ENCODE data around the gene GHRL.

The GHRL gene

GRCh38 chr3:10292505-10293419 is at the start of gene GHRL:
GHRL (minus strand) TSS chr3:10292947; CDS start chr3:10290180, 2,767 bp downstream.
- DNase-seq = no peak

DNA sequence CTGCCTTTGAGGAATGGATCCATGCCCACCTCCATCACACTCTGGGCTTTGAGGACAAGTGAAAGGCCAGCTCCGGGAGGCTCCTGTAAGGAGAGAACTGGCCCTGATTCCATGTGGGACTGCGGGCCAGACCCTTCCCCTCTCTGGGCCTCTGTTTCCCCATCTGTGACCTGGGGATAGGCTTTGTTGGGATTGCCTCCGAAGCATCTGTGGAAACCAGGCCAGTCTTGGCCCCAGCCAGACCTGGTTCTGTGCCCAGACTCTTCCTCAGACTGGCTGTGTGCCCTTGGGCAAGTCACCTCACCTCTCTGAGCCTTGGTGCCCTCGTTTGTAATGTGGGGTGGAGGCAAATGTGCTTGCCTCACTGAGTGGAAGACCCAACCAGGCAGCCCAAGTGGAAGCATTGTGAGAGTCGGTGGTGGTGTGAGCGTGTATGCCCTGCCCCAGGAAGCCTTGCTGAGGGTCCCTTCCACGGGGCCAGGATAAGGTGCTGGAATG is 49.2 kb upstream of the GHRL start:
- DNase-seq = no peak

- no peak for DNase-seq
Measured at GRCh38 chr3:10340476-10340875, 47.7 kb upstream of the GHRL start.

DNA sequence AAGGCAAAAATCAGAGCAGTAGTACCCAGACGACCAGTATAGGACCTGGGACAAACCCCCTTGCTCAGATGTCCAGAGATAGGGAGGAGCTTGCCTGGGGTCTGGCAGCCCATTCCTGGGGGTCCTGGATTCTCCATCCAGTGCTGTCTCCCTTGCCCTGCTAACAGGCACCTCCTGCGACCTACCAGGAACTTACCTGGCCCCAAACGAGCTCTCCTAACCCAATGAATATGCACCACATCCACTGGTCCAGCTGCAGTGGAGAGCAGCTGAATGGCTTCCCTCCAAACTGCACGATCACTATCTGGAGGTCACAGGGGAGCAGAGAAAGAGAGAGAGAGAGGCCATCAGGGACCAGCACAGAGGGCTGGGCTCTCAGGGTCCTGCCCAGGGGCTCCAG is 47.3 kb upstream of the GHRL start:
- DNase-seq = no peak

DNA sequence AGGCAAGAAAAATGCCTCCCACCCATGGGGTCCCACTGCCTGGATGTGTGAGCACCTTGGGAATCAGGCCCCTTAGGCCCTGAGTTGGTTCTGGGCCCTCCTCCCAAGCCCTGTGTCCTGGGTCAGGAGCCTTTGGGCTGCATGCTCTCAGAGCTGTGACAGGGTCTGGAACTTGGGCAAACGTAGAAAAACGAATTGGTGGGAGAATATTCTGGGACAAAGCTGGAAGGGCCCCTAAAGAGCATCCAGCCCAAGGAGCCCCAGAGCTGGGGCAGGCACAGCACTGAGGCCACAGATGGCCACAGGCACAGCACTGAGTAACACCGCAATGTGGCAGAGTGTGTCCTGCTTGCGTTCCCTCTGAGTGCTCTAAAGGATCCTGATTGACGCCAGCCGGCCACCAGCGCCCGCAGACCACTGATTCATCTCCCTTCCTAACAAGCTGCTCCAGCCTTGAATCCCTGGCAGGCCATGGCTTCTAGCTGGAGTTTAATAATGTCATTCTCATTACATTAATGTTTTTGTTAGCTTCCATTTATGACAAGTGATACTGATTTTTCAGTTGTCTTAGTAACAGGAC is 46.7 kb upstream of the GHRL start:
- no peak for DNase-seq

- no peak for DNase-seq
Measured at GRCh38 chr3:10338591-10339353, 46.0 kb upstream of the GHRL start.

DNA sequence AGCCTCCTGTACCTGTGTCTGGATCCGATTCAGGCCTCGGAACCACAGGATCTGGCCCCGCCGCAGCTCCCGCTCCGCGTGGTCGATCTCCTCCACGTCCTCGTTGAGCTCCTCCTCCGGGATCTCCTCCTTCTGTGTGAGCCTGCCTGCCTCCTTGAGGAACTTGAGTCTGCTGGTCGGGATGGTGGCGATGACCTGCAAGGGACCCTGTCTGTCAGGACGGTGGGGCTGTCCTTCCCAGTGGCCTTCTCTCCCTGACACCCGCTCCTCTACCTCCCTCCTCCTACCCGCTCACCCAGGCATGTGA is 45.4 kb upstream of the GHRL start:
- no peak for DNase-seq

DNA sequence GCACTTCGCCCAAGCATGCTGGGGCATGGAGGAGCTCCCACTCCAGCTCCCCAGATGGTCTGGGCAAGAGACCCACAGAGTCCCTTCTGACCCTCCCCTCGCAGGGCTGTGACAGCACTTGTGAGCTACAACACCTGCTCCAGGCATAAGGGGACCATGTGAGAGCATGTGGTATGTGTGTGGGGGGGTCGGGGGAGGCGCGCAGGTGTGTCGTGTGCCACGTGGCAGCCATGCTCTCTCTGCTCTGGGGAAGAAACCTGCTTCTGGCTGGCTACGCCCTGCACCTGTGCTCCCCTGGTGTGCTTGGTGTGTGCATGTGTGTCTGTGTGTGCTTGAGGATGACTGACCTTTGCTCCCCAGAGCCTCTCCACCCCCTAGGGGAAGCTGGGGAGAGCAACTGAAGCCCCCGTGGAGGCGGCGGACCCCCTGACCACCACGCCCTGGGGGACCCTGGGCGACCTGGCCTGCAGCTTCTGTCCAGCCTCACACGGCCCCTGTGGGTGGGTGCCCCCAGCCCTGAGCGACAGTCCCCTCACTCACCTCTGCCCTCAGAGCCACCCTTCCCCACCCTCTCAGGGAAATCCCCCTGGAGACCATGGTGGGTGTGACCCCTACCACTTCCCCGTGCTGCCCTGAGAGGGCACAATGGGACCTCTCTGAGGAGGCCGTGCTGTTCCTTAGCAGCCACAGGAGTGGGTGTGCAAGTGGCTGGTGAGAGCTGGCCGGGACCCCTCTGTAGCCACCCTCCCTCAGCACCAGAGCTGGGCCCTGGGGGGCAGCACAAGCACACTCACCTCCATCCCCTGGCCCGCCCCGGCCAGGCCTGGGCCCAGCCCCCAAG is 44.8 kb upstream of the GHRL start:
- no peak for DNase-seq

GRCh38 chr3:10336761-10337160 is 44.0 kb upstream of the GHRL start:
- no peak for DNase-seq

DNA sequence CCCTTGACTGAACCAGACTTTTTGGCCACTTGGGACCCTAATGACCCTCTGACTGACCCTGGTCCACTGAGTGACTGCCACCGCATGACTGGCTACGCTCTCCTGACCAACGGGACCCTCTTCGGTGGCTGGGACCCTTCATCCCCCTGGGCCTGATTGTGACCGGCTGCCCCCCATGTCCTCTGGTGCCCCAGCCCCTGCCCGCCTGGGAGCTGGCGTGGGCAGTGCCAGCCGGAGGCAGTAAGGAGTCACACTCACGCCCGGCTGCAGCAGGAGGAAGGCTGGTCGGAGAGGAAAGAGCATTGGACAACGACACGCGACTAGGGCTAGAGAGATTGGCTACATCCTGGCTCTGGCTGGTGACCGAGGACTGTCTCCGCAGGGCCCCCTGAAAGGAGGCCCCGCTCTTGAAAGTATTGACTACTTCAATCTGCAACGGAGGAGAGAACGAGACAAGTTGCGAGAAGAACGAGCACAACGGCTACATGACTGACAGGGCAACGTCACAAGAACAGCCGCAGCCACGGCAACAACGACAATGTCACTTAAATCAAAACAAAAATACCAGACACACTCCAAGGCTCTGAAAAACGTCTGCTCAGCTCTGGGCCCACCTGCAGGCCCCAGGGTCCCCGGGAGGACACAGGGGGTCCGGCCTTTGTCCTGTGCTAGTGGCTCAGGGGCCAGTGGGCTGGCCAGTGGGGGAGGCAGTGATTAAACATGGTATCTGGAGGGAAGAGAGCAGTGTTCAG is 43.3 kb upstream of the GHRL start:
- DNase-seq = no peak

GRCh38 chr3:10335190-10335738 is 42.5 kb upstream of the GHRL start:
- DNase-seq = no peak

DNA sequence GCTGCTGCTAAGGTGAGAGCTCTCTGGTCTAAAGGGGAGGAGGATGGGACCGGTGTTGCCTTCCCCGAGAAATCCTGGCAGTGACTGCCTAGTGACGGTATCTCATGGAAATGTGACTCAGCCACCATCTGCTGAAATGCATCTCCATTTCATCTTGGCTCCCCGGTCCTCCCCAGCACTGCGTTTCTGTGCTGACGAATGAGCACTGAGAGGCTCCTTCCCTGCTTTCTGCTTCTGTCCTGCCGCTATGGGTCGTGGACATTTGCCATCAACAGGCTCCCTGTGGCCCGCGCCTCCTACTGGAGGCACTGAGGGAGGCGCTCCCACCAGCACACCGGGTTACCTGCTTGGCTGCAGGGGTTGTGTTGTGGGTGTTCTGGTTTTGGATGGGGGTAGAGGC is 41.7 kb upstream of the GHRL start:
- no peak for DNase-seq

GRCh38 chr3:10334042-10334441 is 41.3 kb upstream of the GHRL start:
- no peak for DNase-seq

DNA sequence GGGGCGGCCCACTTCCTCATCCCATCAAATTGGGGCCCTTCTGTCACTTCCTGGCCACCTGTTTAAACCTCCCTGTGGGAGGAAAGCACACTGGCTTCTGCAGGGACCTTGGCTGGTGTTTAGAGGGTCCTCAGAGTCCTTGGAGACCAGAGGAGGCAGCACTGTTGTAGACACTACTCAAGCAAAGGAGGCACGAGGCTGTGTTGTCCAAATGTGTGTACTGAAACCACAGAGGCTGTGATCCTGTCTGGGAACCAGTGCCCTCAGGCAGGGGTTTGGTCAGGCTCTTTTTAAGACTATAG is 40.6 kb upstream of the GHRL start:
- DNase-seq = no peak

DNA sequence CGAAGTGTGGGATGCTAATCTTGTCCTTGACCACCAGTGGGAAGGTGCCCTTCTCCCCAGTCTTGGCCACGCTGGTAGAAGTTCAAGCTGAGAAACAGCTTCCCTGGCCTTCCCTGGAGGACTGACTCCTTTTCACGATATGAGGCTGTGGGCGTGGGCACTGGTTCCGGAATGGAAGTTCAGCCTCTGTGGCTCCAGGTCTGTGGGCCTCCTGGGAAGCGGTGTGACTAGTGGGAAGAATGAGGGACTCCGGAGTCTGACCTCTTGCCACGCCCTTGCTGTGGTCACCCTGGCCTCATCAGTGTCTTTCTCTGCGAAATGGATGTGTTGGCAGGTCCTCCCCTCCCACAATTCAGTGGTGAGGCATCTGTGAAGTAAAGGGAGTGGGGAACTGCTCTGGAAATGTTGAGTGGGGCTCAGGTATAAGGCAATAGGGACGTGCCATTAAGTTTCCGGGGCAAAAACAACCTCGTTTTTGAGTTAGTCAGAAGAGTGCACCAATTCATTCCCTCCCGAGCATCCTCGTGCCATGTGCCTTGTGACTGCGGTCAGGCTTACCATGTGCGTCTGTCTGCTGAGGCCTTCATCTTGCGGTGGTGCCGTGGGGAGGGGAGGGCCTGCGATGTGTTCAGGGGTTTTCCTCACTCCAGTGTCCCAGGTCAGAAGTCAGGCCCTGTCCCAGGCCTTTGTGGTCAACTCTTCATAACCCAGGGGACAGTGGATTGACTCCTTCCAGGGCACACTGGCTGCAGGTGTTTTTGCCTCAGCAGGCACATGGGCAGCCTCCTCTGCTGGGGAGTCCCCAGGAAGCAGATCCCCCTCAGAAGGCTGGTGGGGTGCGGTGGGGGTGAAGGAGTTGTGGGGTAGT is 40.0 kb upstream of the GHRL start:
- DNase-seq = no peak

DNA sequence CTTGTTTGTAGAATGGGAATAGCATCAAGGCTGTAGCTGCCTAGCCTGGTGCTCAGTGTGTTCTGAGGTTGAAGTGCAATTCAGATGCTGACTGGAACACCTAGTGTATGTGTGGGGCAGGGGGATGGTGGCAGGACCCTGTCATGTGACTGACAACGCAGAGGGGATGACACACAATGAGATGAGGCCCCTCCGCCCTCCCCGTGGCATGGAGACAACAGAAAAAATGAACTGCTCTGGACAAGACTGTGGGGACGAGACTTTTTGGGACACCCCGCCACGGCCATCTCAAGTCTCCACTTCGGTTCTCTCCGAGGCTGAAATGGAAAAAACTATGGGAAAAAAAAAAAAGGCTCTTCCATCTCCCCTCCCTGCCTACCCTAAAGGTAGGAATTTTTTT is 38.6 kb upstream of the GHRL start:
- DNase-seq = no peak

DNA sequence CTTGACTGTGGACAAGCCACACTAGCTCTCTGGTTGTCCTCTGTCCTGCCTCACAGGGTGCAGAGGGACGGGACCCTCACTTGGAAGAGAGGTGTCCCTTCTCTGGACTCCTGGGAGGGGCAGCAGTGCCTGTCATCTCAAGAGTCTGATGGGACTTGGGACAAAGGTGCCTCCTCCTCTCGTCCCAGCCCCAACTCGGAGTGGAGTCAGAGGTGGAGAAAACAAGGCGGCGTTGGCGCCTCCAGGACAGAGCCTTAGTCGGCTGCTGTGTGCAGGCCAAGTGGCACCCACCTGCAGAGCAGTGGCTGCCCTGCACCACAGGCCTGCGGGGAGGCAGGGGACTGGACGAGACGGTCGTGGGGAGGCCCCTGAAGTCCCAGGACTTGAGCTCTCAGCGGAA is 37.6 kb upstream of the GHRL start:
- DNase-seq = no peak

DNA sequence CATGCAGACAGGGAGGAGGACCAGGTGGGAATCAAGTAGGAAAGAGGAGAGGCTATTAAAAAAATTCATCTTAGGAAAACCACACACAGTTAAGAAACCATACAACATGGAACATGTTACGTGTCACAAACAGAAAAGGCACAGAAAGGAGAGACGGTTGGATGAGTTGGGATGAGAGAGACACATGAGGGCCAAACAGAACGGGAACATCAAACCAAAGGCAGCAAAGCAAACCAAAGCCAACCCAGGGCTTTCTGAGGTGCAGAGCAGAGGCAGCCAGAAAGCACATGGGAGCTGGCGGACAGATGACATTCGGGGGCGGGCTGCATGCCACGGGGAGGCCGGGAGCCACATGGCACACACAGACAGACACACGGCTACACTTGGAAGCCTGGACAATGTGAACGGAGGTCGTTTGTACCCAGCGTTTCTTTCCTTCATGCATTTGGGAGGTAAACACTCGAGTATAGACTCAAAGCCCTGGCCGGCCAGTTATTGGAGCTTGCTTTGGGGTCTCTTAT is 36.8 kb upstream of the GHRL start:
- no peak for DNase-seq

DNA sequence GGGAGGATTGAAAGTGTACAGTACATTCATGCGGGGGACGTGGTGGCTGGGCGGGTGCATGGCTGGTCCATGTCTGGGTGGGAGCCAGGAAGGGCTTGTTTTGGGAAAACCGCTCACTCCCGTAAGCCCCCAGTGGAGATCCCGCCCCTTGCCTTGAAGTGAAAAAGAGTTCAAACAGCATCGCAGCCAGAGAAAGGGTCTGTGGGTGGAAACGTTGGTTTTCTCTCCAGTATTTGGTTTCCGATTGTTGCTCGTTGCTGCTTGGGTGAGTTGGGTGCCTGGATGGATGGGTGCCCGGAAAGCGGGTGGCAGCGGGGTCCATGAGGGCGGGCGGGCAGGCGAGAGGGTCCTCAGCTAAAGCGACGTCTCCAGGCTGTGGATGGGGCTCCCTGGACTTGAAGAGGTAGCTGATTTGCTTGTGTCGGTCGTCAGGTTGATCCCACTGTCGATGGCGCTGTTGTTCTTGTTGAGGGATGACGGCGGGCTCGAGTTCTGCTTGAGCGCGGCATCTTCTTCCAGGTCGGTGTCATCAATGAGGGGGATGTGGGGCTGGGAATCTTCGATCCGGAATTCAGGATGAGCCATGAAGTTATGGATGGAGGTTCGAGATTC is 35.8 kb upstream of the GHRL start:
- DNase-seq = no peak

GRCh38 chr3:10327592-10327991 is 34.8 kb upstream of the GHRL start:
- no peak for DNase-seq
